Measurements from ENCODE around the gene PRKG1.
A peak's percentile ranks its signal among the peaks of the same experiment; 100 is the strongest.

PRKG1 gene

GRCh38 chr10:51783941-51784340 lies 709.7 kb downstream of the PRKG1 start:
- no peak for DNase-seq (ENCODE audit: low read depth in 2 of 2, low spot score in 1 of 2)

- DNase-seq (ENCODE audit: low read depth in 2 of 2, low spot score in 1 of 2): no peak
These were observed 711.9 kb downstream of the PRKG1 start for GRCh38 chr10:51786016-51786683.

- no peak for DNase-seq (ENCODE audit: low read depth in 2 of 2, low spot score in 1 of 2)
These were observed 712.4 kb downstream of the PRKG1 start for GRCh38 chr10:51786684-51787035.

GRCh38 chr10:51788273-51788672 lies 714.0 kb downstream of the PRKG1 start:
- DNase-seq (ENCODE audit: low read depth in 2 of 2, low spot score in 1 of 2): no peak

GRCh38 chr10:51789118-51789517 lies 714.8 kb downstream of the PRKG1 start:
- no peak for DNase-seq (ENCODE audit: low read depth in 2 of 2, low spot score in 1 of 2)

GRCh38 chr10:51789903-51790302 lies 715.6 kb downstream of the PRKG1 start:
- DNase-seq (ENCODE audit: low read depth in 2 of 2, low spot score in 1 of 2): no peak

GRCh38 chr10:51792678-51793077 lies 718.4 kb downstream of the PRKG1 start:
- no peak for DNase-seq (ENCODE audit: low read depth in 2 of 2, low spot score in 1 of 2)

GRCh38 chr10:51800121-51800520 lies 725.8 kb downstream of the PRKG1 start:
- no peak for DNase-seq (ENCODE audit: low read depth in 2 of 2, low spot score in 1 of 2)

GRCh38 chr10:51800725-51801424 lies 726.6 kb downstream of the PRKG1 start:
- DNase-seq (ENCODE audit: low read depth in 2 of 2, low spot score in 1 of 2): no peak

GRCh38 chr10:51802030-51802429 lies 727.7 kb downstream of the PRKG1 start:
- DNase-seq (ENCODE audit: low read depth in 2 of 2, low spot score in 1 of 2): no peak

GRCh38 chr10:51804866-51805265 lies 730.6 kb downstream of the PRKG1 start:
- DNase-seq (ENCODE audit: low read depth in 2 of 2, low spot score in 1 of 2): no peak

GRCh38 chr10:51806079-51806835 lies 732.0 kb downstream of the PRKG1 start:
- no peak for DNase-seq (ENCODE audit: low read depth in 2 of 2, low spot score in 1 of 2)

GRCh38 chr10:51808187-51808586 lies 733.9 kb downstream of the PRKG1 start:
- no peak for DNase-seq (ENCODE audit: low read depth in 2 of 2, low spot score in 1 of 2)

- DNase-seq (ENCODE audit: low read depth in 2 of 2, low spot score in 1 of 2): no peak
These were observed 741.4 kb downstream of the PRKG1 start for GRCh38 chr10:51815723-51816122.

GRCh38 chr10:51821045-51821444 lies 746.8 kb downstream of the PRKG1 start:
- DNase-seq (ENCODE audit: low read depth in 2 of 2, low spot score in 1 of 2): no peak

- no peak for DNase-seq (ENCODE audit: low read depth in 2 of 2, low spot score in 1 of 2)
These were observed 747.5 kb downstream of the PRKG1 start for GRCh38 chr10:51821745-51822144.

GRCh38 chr10:51832652-51833383 lies 758.5 kb downstream of the PRKG1 start:
- DNase-seq (ENCODE audit: low read depth in 2 of 2, low spot score in 1 of 2): peak in 1 of 2 donors; percentile 0

- DNase-seq (ENCODE audit: low read depth in 2 of 2, low spot score in 1 of 2): no peak
These were observed 760.3 kb downstream of the PRKG1 start for GRCh38 chr10:51834548-51834947.

- no peak for DNase-seq (ENCODE audit: low read depth in 2 of 2, low spot score in 1 of 2)
These were observed 764.2 kb downstream of the PRKG1 start for GRCh38 chr10:51838471-51838870.

- DNase-seq (ENCODE audit: low read depth in 2 of 2, low spot score in 1 of 2): no peak
These were observed 769.7 kb downstream of the PRKG1 start for GRCh38 chr10:51843966-51844365.

- no peak for DNase-seq (ENCODE audit: low read depth in 2 of 2, low spot score in 1 of 2)
These were observed 772.7 kb downstream of the PRKG1 start for GRCh38 chr10:51846856-51847506.
